ENCODE results near the gene MAU2. TPM values are rescaled to one million over a fixed set of nuclear protein-coding genes. Genes with fewer than 3 reads are reported as not detected.

MAU2 gene
- total and polyA plus RNA-seq, 10 of the 15 experiments (the other 5 are each of a cell fraction or from before 2014, with no cell fraction given), result 1.8 to 47.2 (median 22.1) TPM

- 89% methylated on average over 7 of the region's 7 CpGs for WGBS (ENCODE audit: insufficient coverage, insufficient replicate concordance, low lambda C conversion rate, missing lambda C conversion rate)
- no peaks in the 10 kb centered on the region for H3K9me3 ChIP-seq (replicated peaks; ENCODE audit: control insufficient read depth, insufficient read depth, low read length)
- H3K4me2 ChIP-seq (ENCODE audit: control insufficient read depth, insufficient read depth), result no peak overlapping the region
- TF ChIP-seq SP1 (IDR thresholded peaks at IDR 0.05; ENCODE audit: low read depth, low read length) (no peak), SIX5 (IDR thresholded peaks at IDR 0.05; ENCODE audit: low read depth, low read length, severe bottlenecking) (no peak), SKIL (IDR thresholded peaks at IDR 0.05; ENCODE audit: low read depth, poor library complexity, severe bottlenecking) (no peak)
- TF ChIP-seq, protein P1, sequence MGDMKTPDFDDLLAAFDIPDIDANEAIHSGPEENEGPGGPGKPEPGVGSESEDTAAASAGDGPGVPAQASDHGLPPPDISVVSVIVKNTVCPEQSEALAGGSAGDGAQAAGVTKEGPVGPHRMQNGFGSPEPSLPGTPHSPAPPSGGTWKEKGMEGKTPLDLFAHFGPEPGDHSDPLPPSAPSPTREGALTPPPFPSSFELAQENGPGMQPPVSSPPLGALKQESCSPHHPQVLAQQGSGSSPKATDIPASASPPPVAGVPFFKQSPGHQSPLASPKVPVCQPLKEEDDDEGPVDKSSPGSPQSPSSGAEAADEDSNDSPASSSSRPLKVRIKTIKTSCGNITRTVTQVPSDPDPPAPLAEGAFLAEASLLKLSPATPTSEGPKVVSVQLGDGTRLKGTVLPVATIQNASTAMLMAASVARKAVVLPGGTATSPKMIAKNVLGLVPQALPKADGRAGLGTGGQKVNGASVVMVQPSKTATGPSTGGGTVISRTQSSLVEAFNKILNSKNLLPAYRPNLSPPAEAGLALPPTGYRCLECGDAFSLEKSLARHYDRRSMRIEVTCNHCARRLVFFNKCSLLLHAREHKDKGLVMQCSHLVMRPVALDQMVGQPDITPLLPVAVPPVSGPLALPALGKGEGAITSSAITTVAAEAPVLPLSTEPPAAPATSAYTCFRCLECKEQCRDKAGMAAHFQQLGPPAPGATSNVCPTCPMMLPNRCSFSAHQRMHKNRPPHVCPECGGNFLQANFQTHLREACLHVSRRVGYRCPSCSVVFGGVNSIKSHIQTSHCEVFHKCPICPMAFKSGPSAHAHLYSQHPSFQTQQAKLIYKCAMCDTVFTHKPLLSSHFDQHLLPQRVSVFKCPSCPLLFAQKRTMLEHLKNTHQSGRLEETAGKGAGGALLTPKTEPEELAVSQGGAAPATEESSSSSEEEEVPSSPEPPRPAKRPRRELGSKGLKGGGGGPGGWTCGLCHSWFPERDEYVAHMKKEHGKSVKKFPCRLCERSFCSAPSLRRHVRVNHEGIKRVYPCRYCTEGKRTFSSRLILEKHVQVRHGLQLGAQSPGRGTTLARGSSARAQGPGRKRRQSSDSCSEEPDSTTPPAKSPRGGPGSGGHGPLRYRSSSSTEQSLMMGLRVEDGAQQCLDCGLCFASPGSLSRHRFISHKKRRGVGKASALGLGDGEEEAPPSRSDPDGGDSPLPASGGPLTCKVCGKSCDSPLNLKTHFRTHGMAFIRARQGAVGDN (IDR thresholded peaks at IDR 0.05), result no peak
- TF ChIP-seq, protein P2, sequence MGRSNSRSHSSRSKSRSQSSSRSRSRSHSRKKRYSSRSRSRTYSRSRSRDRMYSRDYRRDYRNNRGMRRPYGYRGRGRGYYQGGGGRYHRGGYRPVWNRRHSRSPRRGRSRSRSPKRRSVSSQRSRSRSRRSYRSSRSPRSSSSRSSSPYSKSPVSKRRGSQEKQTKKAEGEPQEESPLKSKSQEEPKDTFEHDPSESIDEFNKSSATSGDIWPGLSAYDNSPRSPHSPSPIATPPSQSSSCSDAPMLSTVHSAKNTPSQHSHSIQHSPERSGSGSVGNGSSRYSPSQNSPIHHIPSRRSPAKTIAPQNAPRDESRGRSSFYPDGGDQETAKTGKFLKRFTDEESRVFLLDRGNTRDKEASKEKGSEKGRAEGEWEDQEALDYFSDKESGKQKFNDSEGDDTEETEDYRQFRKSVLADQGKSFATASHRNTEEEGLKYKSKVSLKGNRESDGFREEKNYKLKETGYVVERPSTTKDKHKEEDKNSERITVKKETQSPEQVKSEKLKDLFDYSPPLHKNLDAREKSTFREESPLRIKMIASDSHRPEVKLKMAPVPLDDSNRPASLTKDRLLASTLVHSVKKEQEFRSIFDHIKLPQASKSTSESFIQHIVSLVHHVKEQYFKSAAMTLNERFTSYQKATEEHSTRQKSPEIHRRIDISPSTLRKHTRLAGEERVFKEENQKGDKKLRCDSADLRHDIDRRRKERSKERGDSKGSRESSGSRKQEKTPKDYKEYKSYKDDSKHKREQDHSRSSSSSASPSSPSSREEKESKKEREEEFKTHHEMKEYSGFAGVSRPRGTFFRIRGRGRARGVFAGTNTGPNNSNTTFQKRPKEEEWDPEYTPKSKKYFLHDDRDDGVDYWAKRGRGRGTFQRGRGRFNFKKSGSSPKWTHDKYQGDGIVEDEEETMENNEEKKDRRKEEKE (IDR thresholded peaks at IDR 0.05), result no peak
- POLR2A ChIA-PET, result no interaction called here
- BruUV-seq (replicated peaks), result no TSS peak
- CTCF ChIA-PET, result no interaction called here
- no peak overlapping the region for H3K4me3 ChIP-seq
- ATAC-seq (no peak), DNase-seq (ENCODE audit: low read depth, low spot score) (no peak), FAIRE-seq (no peak)
- H3K36me3 ChIP-seq (ENCODE audit: control insufficient read depth in 2 of 2, insufficient read depth in 2 of 2, low read length in 1 of 2), result peaks cover 4 to 16% of the 10 kb centered on the region in 2 experiments; a peak in 3 of 4 replicates
- no peaks in the 10 kb centered on the region for H3K4me1 ChIP-seq (ENCODE audit: control insufficient read depth, insufficient read depth, low read length)
- H2AFZ ChIP-seq (ENCODE audit: control insufficient read depth, low read depth, low read length), result no peak overlapping the region
- H4K20me1 ChIP-seq (ENCODE audit: control insufficient read depth, insufficient read depth), result no peaks in the 10 kb centered on the region
- RAD21 ChIA-PET (ENCODE audit: unreplicated experiment), result no interaction called here
- no peaks in the 10 kb centered on the region for H3K79me2 ChIP-seq (ENCODE audit: control insufficient read depth, insufficient read depth, low read length)
- no peak overlapping the region for H3K9ac ChIP-seq (ENCODE audit: control insufficient read depth, insufficient read depth, low read length)
- in situ Hi-C loops (cut with MboI) (no loop called here), intact Hi-C loops (cut with micrococcal nuclease; ENCODE audit: unreplicated experiment) (no loop called here)
- H3K27ac ChIP-seq (ENCODE audit: control insufficient read depth, insufficient read depth), result no peak overlapping the region
- no peaks in the 10 kb centered on the region for H3K27me3 ChIP-seq (replicated peaks in 1 of 2; ENCODE audit: control insufficient read depth in 2 of 2, insufficient read depth in 2 of 2, low read length in 1 of 2)
- SMC1A ChIA-PET (ENCODE audit: uncharacterized antibody, unreplicated experiment), result no interaction called here
Measured at GRCh38 chr19:19278315-19278714, 42.3 kb upstream of the MAU2 start.
